UCSD-AML1 (cell line): ENCODE results near the gene NDUFB6.
"Not testable (repeated sequence)": the region's sequence is repeated elsewhere in the genome, so short reads cannot be mapped to it uniquely, and the experiment has no call there.

Experiments used
- DNase-seq: peaks from one replicate; lab custom pipeline; 2025; ENCODE audit not compliant: unreplicated experiment; lab: John Stamatoyannopoulos, UW

Gene NDUFB6

DNA sequence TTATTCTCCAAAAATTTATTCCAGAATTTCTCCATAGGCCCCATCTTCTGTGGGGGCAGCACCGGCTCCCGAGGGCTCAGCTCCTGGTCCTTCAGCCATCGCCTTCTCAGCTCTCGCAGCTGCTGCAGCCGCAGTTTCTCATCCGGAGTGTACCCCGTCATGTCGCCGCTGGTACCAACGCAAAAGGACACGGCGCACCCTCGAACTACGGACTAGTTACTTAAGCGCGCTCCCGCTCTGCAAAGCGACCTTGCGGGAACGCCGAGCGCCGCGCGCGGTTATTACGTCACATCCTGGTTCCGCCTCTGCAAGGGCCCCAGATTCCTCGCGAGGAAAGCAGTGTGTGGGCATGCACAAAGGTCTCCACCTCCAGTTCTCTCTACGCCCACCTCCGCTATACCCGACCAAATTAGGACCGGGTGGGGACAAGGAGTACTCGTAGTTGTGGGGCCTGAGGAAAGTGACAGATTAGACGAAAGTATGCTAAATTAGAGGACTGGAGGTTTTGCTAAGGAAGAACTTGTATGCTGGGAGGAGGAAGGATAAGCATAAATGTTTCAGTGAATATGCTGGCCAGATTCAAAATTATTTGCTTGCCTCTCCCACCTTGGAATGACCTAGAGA, at the start of gene NDUFB6:
Gene NDUFB6 (minus strand): TSS at position 260 of the 624 bp plus-strand sequence. CDS start 99 bp downstream, at position 161.
- DNase-seq, result peak; percentile 93

DNA sequence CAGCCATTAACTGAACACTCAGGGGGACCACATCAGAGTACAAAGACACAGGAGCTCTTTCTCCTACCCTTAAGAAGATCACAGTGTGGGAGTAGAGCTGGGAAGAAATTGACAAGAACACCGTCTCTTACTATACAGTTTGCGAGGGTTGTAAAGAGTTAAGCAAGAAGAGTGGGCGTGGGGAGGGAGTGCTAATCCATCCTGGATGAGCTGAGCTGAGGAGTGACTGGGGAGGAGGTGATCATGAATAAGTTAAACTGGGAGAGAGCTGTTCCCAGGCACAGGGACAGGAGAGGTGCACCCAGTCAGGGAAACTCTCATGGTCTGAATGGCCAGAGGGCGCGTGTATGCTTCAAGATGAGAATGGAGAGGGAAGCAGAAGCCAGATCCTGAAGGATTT, 45.3 kb upstream of the NDUFB6 start:
- DNase-seq, result no peak

GRCh38 chr9:32606811-32607210, 33.9 kb upstream of the NDUFB6 start:
- no peak for DNase-seq

GRCh38 chr9:32603914-32604852, 31.2 kb upstream of the NDUFB6 start:
- DNase-seq, result no peak

- not testable (repeated sequence) for DNase-seq
These were observed 26.1 kb upstream of the NDUFB6 start for GRCh38 chr9:32599021-32599420.

GRCh38 chr9:32596936-32597335, 24.0 kb upstream of the NDUFB6 start:
- no peak for DNase-seq

DNA sequence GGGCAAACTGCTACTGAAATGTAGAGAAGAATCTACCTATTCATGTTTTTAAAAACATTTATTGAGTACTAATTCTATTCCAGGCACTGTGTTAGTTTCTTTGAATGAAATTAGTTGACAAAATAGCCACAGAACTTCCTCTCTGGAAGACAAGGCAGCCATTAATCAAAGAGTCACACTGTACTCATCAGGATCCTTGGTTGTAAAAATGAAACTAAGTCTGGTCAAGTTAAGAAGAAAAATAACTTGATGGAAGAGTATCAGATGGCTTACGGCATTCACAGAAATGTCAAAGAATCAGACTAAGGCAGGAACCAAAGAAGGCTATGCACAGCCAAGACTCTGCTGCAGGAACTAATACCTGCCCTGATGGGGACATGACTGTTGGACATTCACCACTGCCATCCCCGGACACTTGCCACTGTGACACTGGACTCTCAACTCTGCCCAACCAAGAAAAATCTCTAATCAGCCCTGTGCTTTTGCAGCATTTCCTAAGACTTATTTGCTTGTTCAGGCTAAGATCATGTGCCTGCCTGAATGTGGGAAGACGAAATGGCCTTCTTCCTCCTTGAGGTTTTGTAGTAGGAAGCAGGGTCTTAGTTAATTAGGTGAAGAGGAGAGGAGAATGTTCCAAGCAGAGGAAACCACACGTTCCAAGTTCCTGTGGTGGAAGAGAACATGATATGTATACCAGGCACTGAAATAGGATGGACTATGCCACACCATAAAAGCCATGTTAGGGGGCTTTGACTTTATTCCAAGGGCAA, 23.3 kb upstream of the NDUFB6 start:
- no peak for DNase-seq

GRCh38 chr9:32590898-32591297, 17.9 kb upstream of the NDUFB6 start:
- no peak for DNase-seq

DNA sequence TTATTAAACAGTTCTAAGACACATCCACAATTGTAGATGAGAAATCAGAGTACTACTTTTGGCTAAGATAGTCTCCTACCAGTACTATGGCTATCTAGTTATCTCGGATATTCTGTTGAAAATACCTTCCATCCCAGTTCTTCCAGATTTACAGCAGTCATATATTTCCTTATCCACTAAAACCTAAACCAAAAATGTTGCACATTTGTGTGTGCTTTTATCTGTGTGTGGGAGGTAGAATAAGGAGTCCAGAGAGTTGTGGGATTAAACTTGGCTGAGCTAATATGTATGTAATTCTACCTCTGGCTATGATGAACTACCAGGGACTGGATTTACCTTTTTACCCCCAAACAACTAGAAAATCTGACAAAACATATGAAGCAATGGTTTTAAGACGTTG, 17.5 kb upstream of the NDUFB6 start:
- no peak for DNase-seq

GRCh38 chr9:32589083-32589723, 16.2 kb upstream of the NDUFB6 start:
- no peak for DNase-seq

GRCh38 chr9:32587901-32588300, 14.9 kb upstream of the NDUFB6 start:
- DNase-seq, result no peak

- no peak for DNase-seq
These were observed 11.8 kb upstream of the NDUFB6 start for GRCh38 chr9:32584784-32585183.

DNA sequence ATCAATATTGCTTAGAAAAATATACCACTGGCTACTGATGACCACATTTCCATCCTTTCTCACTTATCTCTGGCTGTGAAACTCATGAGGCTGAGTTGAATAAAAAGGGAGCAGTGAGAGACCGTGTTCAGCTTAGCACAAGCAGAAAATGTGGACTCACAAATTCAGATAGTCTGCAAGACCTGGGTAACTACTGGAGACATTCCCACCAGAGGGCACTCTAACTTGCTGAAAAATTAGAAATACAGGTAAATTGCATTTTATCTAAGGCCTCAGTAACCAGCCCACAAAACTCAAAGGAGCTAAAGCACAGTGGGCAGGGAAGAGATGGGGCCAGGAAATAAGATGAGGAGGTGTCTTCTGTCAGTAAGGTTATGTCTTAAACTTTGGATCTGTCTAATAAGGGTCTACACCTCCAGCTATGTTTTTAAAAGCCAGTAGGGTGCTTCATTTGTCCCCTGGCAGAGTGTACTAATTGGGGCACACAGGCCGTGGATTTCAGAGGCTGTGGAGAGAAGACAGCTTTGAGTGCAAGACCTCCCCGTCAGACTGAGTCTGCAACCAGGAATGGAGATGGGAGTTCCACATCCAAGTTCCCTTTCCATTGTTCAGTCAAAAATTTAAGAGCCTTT, 8.7 kb upstream of the NDUFB6 start:
- no peak for DNase-seq

DNA sequence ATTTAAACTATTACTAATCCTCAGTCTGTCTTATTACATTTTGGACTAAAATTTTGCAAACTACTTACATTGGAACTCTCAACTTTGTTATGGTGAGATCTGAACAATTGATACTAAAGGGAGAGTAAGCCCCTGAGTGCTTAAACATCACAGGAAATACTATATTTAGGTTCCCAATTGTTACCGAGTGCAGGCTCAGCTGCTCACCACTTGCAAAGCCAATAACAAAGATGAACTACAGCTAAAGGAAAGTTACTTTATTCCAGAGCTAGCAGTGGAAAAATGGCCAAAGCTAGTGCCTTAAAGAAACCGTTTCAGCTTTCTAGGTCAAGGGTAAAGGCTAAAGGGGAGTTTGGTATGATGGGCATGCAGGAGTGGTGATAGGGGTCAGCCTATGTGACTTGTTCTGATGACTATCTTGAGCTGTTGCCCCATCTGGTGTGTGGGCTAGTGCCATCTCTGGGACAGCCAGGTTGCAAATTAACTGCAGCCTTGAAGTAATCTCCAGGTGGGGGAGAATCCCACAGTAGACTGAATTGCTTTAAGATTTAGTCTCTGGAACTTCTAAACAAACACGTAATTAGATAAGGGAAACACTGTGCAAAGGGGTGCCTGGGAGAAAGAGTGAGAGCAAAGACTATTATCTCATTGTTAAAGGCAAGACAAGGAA, 7.8 kb upstream of the NDUFB6 start:
- no peak for DNase-seq

DNA sequence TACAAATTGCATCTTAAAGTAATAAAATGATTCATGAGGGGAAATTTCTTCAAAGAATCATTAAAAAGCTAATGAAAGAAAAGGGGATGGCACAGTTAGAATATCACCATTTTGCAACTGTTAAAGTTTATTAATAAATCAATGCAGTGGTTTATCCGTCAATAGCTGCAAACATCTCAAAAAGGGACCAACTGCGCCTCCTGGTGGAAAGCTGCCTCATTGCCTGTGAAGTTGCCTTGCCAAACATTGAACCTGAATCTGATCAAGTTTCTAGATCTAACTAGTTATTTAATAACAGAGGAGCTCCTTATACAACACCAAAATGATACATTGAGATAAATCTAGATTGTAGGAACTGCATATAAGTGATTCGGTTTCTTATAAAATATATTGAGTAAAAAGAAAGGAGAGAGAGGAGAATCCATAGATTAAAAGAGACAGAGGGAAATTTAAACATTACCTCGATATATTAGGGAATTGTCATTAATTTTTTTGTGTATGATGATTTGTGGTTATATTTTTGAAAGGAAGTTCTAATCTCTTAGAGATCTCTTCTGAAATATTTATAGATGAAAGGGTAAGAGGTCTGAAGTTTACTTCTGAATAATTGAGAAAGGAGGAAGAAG, 6.9 kb upstream of the NDUFB6 start:
- DNase-seq, result peak; percentile 57

GRCh38 chr9:32578976-32579375, 6.0 kb upstream of the NDUFB6 start:
- no peak for DNase-seq

DNA sequence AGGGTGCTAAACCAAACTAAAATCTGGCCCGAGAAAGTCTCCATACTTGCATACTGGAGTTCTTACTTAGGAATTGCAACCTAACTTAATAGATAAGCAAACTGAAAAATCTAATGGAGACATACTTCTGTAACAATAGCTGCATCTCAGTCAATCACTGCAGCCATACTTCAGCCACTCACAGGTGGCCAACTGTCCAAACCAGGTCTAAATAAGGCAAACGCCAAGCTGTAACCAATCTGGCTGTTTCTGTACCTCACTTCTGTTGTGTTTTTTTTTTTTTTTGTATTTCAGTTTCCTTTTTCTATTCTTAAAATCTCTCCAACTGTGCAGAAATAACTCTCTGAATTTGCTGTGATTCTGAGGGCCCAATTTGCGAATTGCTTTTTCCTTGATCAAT, 4.4 kb upstream of the NDUFB6 start:
- no peak for DNase-seq

GRCh38 chr9:32574858-32575257, 1.9 kb upstream of the NDUFB6 start:
- DNase-seq, result no peak

GRCh38 chr9:32573821-32574220, 862 bp upstream of the NDUFB6 start:
- DNase-seq, result no peak
